Endothelial cell of umbilical vein (primary cell): ENCODE results near the gene ATP1B2. TPM values are rescaled to one million over a fixed set of nuclear protein-coding genes. Genes with fewer than 3 reads are reported as not detected.
A peak's percentile ranks its signal among the peaks of the same experiment; 100 is the strongest.

Experiments
- BruUV-seq: library from RNA; stranded (reverse); fragments of 400-500 nt; replicated peaks from 2 replicates; lab custom pipeline; 2021; lab: Mats Ljungman, UMichigan
- CTCF ChIA-PET: fragments of 300-600, 350-600 bp; sonication (Branson Sonifier 250); formaldehyde crosslinking; loops from one replicate; lab custom pipeline; 2021; ENCODE audit warnings: antibody characterized with exemption, inconsistent platforms; lab: Charles Lee
- POLR2A ChIA-PET: fragments of 300-600, 350-600 bp; sonication (Branson Sonifier 250); formaldehyde crosslinking; loops from one replicate; lab custom pipeline; 2021; ENCODE audit warnings: antibody characterized with exemption, inconsistent platforms; lab: Charles Lee
- DNase-seq: peaks from one replicate; pipeline ENCODE4 v3.0.0-alpha.2; 2011; ENCODE audit warnings: low read depth, low spot score
- FAIRE-seq: peaks from 2 replicates; lab custom pipeline; 2011; peaks lifted over from hg19 to GRCh38; lab: Jason Lieb, UNC
- H2AFZ ChIP-seq: 2 replicates; pipeline ENCODE4 v1.6.0; 2012; ENCODE audit warnings: low read depth, low read length, control low read depth, inconsistent platforms
- H3K27ac ChIP-seq: 2 replicates; pipeline ENCODE4 v1.5.1; 2011; ENCODE audit warnings: low read depth, mild to moderate bottlenecking, control low read depth, low read length, moderate library complexity; ENCODE audit not compliant: insufficient read depth
- H3K27me3 ChIP-seq, 2 experiments: 2 replicates each; pipeline versions ENCODE4 v1.6.0 to v1.6.1; 2011; ENCODE audit warnings: low read length in 2 of 2, mixed read lengths in 1 of 2; ENCODE audit not compliant: control insufficient read depth in 2 of 2, insufficient read depth in 2 of 2
- H3K36me3 ChIP-seq, 2 experiments: 2 replicates in 1 of 2; 3 replicates in 1 of 2; pipeline ENCODE4 v1.5.1; 2011; ENCODE audit warnings: low read length in 2 of 2, mild to moderate bottlenecking in 1 of 2, moderate library complexity in 1 of 2; ENCODE audit not compliant: control insufficient read depth in 2 of 2, insufficient read depth in 2 of 2; ENCODE audit errors: extremely low read depth in 1 of 2
- H3K4me1 ChIP-seq: 3 replicates; pipeline ENCODE4 v1.5.1; 2011; ENCODE audit warnings: mild to moderate bottlenecking, low read length; ENCODE audit not compliant: control insufficient read depth, insufficient read depth; ENCODE audit errors: extremely low read depth
- H3K4me2 ChIP-seq: 2 replicates; pipeline ENCODE4 v1.6.1; 2011; ENCODE audit warnings: low read length, control low read depth, mixed read lengths; ENCODE audit not compliant: insufficient read depth
- H3K4me3 ChIP-seq, 3 experiments: fragments of 200-600 bp in 1 of 3; sonication (generic), shearing (Covaris generic) in 1 of 3; replicated peaks in 1 of 3; 2 replicates each; pipeline ENCODE4 v1.5.1; 2011 to 2016; ENCODE audit warnings: control low read depth in 3 of 3, low read length in 3 of 3, mild to moderate bottlenecking in 2 of 3, inconsistent platforms in 1 of 3, low read depth in 1 of 3, moderate library complexity in 1 of 3; ENCODE audit not compliant: insufficient read depth in 1 of 3
- H3K79me2 ChIP-seq: 2 replicates; pipeline ENCODE4 v1.6.0; 2012; ENCODE audit warnings: low read length, inconsistent platforms; ENCODE audit not compliant: control insufficient read depth, insufficient read depth
- H3K9ac ChIP-seq: replicated peaks from 2 replicates; pipeline ENCODE3; 2011; ENCODE audit warnings: low read length, control low read depth; ENCODE audit not compliant: insufficient read depth; ENCODE audit errors: extremely low read depth
- H3K9me1 ChIP-seq: replicated peaks from 3 replicates; pipeline ENCODE4 v1.6.0; 2011; ENCODE audit warnings: mild to moderate bottlenecking, low read length; ENCODE audit not compliant: control insufficient read depth, insufficient read depth; ENCODE audit errors: extremely low read depth
- H3K9me3 ChIP-seq: replicated peaks from 2 replicates; pipeline ENCODE4 v1.5.1; 2012; ENCODE audit warnings: low read length, inconsistent platforms; ENCODE audit not compliant: control insufficient read depth, insufficient read depth
- H4K20me1 ChIP-seq: replicated peaks from 2 replicates; pipeline ENCODE3; 2011; ENCODE audit warnings: mild to moderate bottlenecking, low read length; ENCODE audit not compliant: control insufficient read depth, insufficient read depth; ENCODE audit errors: extremely low read depth
- FOS ChIP-seq: IDR thresholded peaks from 2 replicates; pipeline ENCODE4 v1.6.1; 2011; ENCODE audit warnings: mild to moderate bottlenecking, low read length, moderate library complexity, borderline replicate concordance; ENCODE audit not compliant: insufficient read depth
- GATA2 ChIP-seq: IDR thresholded peaks from 2 replicates; pipeline ENCODE4 v1.7.0; 2011; ENCODE audit warnings: low read depth, mild to moderate bottlenecking, moderate library complexity, mixed read lengths, low read length; ENCODE audit not compliant: insufficient read length, insufficient read depth
- POLR2A ChIP-seq: IDR thresholded peaks from 2 replicates; pipeline ENCODE4 v1.6.1; 2012; ENCODE audit warnings: low read depth, mild to moderate bottlenecking, control low read depth, low read length
- POLR2AphosphoS5 ChIP-seq: IDR thresholded peaks from 2 replicates; pipeline ENCODE4 v1.6.1; 2012; ENCODE audit warnings: low read depth, mild to moderate bottlenecking, control low read depth, low read length, moderate library complexity; ENCODE audit not compliant: insufficient read depth
- dilution Hi-C: fragments of 300-500 bp; cut with MboI; formaldehyde crosslinking; loops from one replicate; pipeline ENCODE4 v1.15.0; 2019; ENCODE audit warnings: low sequenced_read_pairs; ENCODE audit not compliant: extremely low pct_ligation_motif_present
- intact Hi-C: fragments of 100-400 bp; cut with micrococcal nuclease; formaldehyde crosslinking; loops from one replicate; pipeline ENCODE4 v1.10.0; 2022
- polyA plus RNA-seq, 4 experiments: library from polyadenylated mRNA; depleted of rRNA in 3 of 4; stranded (reverse) in 3 of 4; unstranded in 1 of 4; fragments of >200 nt; gene quantifications; 2 replicates each; pipeline versions ENCODE4 v1.2.1 to v1.2.3, GENCODE V29; 2011 to 2012; ENCODE audit warnings: missing spikeins in 1 of 4
- total RNA-seq: library from RNA; stranded (reverse); gene quantifications from 2 replicates; pipeline ENCODE4 v1.2.3, GENCODE V29; 2021

ATP1B2 gene
- total and polyA plus RNA-seq, 2 donors (not counting 3 experiments of a cell fraction or from before 2014, with no cell fraction given) = 0.06 TPM; not detected in 1

- Histone ChIP-seq H3K9ac (peak overlapping the region; percentile 99), H3K9me1 (no peaks in the 10 kb centered on the region), H3K4me3 (peak overlapping the region; percentile 56 to 96 (median 79)), H4K20me1 (no peaks in the 10 kb centered on the region), H3K27ac (peak overlapping the region; percentile 93), H3K27me3 (no peaks in the 10 kb centered on the region), H3K4me1 (peaks cover 26% of the 10 kb centered on the region), H3K4me2 (peak overlapping the region; percentile 98), H3K9me3 (no peaks in the 10 kb centered on the region), H3K79me2 (peaks cover 52% of the 10 kb centered on the region), H2AFZ (peak overlapping the region; percentile 67), H3K36me3 (peaks cover 0 to 2% of the 10 kb centered on the region in 2 experiments)
- no peak for FAIRE-seq
- POLR2A ChIA-PET = interaction anchor here (0.6 to 2.4 kb wide), 5 partner anchors 27 to 112 kb away, joined by 3 to 9 read pairs (median 3); partner anchors contain the start of genes FXR2, MPDU1 and SAT2
- BruUV-seq = no TSS peak
- TF ChIP-seq FOS (no peak), POLR2AphosphoS5 (peak; percentile 72), POLR2A (peak; percentile 83)
- intact Hi-C loops = loop anchor here (2.0 to 10.0 kb wide), 6 partner anchors 157 to 333 kb away; partner anchors contain the start of genes CHD3, FGF11, KCTD11 and POLR2A
- DNase-seq = peak; percentile 92
- dilution Hi-C loops = no loop called here
- CTCF ChIA-PET = interaction anchor here (1.0 to 4.4 kb wide), 9 partner anchors 8 to 313 kb away, joined by 3 to 97 read pairs (median 7); partner anchors contain the start of genes DNAH2, FXR2 and SHBG
Measured at GRCh38 chr17:7685533-7686221, 35.0 kb downstream of the ATP1B2 start.

DNA sequence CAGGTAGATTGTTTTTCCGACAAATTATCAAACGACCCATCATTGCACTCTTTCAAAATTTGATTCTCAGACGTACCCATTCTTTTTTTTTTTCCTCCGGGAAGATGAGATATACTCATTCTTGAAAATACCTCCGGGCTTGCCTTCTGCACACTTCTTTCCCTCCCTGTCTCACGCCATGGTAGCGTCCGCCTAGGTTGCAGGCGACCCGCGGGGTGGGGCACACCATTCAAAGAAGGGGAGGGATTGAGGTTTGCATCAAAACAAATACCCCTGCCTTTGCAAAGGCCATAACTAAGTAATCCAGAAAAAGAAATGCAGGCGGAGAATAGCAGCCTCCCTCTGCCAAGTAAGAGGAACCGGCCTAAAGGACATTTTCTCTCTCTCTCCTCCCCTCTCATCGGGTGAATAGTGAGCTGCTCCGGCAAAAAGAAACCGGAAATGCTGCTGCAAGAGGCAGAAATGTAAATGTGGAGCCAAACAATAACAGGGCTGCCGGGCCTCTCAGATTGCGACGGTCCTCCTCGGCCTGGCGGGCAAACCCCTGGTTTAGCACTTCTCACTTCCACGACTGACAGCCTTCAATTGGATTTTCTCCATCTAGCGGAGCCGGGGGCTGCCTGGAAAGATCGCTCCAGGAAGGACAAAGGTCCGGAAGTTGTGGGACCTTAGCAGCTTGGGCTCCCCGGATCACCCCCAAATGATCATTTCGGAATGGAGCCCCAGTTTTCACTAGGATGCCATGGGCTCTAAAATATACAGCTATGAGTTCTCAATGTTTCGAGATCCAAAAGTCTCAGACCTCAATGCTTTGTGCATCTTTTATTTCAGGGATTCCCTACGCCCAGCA is 35.7 kb downstream of the ATP1B2 start:
- DNase-seq (peak; percentile 92), FAIRE-seq (peak; percentile 95)
- peak overlapping the region; percentile 99 for H3K9ac ChIP-seq
- CTCF ChIA-PET = interaction anchor here (1.0 to 4.4 kb wide), 21 partner anchors 9 to 331 kb away, joined by 3 to 97 read pairs (median 5); partner anchors contain the start of genes ATP1B2, DNAH2, EFNB3 and FXR2
- POLR2A ChIA-PET = interaction anchor here (0.6 to 2.4 kb wide), 10 partner anchors 27 to 283 kb away, joined by 3 to 9 read pairs (median 4); partner anchors contain the start of genes ATP1B2, CD68, FXR2 and MPDU1
- dilution Hi-C loops = no loop called here
- H4K20me1 ChIP-seq = no peaks in the 10 kb centered on the region
- H3K27ac ChIP-seq = peak overlapping the region; percentile 93
- peaks cover 26% of the 10 kb centered on the region for H3K4me1 ChIP-seq
- no peaks in the 10 kb centered on the region for H3K27me3 ChIP-seq
- H3K4me3 ChIP-seq = peak overlapping the region; percentile 56 to 96 (median 79)
- TSS peak; percentile 87 for BruUV-seq
- peaks cover 0 to 2% of the 10 kb centered on the region in 2 experiments for H3K36me3 ChIP-seq
- peak overlapping the region; percentile 13 for H2AFZ ChIP-seq
- intact Hi-C loops = loop anchor here (2.0 to 10.0 kb wide), 6 partner anchors 156 to 334 kb away; partner anchors contain the start of genes CHD3, FGF11, KCTD11 and POLR2A
- no peaks in the 10 kb centered on the region for H3K9me1 ChIP-seq
- TF ChIP-seq POLR2A (peak; percentile 89), POLR2AphosphoS5 (peak; percentile 83), GATA2 (no peak)
- peaks cover 50% of the 10 kb centered on the region for H3K79me2 ChIP-seq
- peak overlapping the region; percentile 98 for H3K4me2 ChIP-seq
- no peaks in the 10 kb centered on the region for H3K9me3 ChIP-seq
